OCI-LY7 (cell line): ENCODE measurements around the gene GNG12.

ENCODE experiments used
- EZH2phosphoT487 ChIP-seq: fragments of 200-600 bp; sonication (generic); IDR thresholded peaks from 2 replicates; pipeline ENCODE4 v1.6.1; 2018; ENCODE audit warnings: low read depth, borderline replicate concordance, mild to moderate bottlenecking, mixed run types, antibody characterized with exemption, low read length, moderate library complexity, mixed read lengths
- TF ChIP-seq, protein P1 (sequence below): fragments of 200-600 bp; sonication (generic); conservative IDR thresholded peaks from 2 replicates; pipeline ENCODE4 v1.5.1; 2014; ENCODE audit warnings: mild to moderate bottlenecking, antibody characterized with exemption, low read length, moderate library complexity, mixed read lengths

DNA sequence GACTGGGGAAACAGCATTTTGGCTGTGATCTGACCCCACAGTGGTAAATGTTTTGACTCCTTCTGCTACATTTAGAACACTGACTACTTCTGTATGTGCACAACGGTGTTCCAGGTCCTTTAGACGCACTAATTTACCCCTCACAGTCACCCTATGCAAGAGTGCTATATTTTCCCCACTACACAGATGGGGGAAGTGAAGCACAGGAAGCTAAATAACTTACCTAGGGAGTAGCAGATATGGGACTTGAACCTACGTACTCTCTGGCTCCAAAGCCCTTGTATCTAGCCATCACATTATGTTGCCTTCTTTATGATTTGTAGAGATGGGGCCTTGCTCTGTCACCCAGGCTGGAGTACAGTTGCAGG is 99.0 kb downstream of the GNG12 start:
- TF ChIP-seq, protein P1, sequence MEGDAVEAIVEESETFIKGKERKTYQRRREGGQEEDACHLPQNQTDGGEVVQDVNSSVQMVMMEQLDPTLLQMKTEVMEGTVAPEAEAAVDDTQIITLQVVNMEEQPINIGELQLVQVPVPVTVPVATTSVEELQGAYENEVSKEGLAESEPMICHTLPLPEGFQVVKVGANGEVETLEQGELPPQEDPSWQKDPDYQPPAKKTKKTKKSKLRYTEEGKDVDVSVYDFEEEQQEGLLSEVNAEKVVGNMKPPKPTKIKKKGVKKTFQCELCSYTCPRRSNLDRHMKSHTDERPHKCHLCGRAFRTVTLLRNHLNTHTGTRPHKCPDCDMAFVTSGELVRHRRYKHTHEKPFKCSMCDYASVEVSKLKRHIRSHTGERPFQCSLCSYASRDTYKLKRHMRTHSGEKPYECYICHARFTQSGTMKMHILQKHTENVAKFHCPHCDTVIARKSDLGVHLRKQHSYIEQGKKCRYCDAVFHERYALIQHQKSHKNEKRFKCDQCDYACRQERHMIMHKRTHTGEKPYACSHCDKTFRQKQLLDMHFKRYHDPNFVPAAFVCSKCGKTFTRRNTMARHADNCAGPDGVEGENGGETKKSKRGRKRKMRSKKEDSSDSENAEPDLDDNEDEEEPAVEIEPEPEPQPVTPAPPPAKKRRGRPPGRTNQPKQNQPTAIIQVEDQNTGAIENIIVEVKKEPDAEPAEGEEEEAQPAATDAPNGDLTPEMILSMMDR = no peak
- TF ChIP-seq EZH2phosphoT487 = no peak
